CD8-positive, alpha-beta memory T cell (primary cell): ENCODE data around the gene LIN37. TPM values are rescaled to one million over a fixed set of nuclear protein-coding genes. Genes with fewer than 3 reads are reported as not detected.
A peak's percentile ranks its signal among the peaks of the same experiment; 100 is the strongest.

Source experiments
- CTCF ChIA-PET: fragments of 350-600 bp; sonication (Branson Sonifier 250); formaldehyde crosslinking; loops from one replicate; lab custom pipeline; 2021; ENCODE audit warnings: antibody characterized with exemption; lab: Charles Lee
- POLR2A ChIA-PET: fragments of 350-600 bp; sonication (Branson Sonifier 250); formaldehyde crosslinking; loops from one replicate; lab custom pipeline; 2021; ENCODE audit warnings: antibody characterized with exemption; lab: Charles Lee
- DNase-seq, 5 donors: peaks; one replicate each; pipeline versions ENCODE4 v3.0.0 to v3.0.0-alpha.2; 2020 to 2022; ENCODE audit warnings: mixed read lengths in 1 of 5
- H3K27ac ChIP-seq: one replicate; pipeline ENCODE4 v1.7.0; 2013; ENCODE audit warnings: low read depth, mild to moderate bottlenecking, low read length, moderate library complexity
- H3K27me3 ChIP-seq: 2 replicates; pipeline ENCODE4 v1.7.0; 2013; ENCODE audit warnings: low read length, mild to moderate bottlenecking; ENCODE audit not compliant: insufficient read depth, poor library complexity, severe bottlenecking
- H3K36me3 ChIP-seq: 2 replicates; pipeline ENCODE4 v1.7.0; 2013; ENCODE audit warnings: mild to moderate bottlenecking, low read length, moderate library complexity; ENCODE audit not compliant: insufficient read depth
- H3K4me1 ChIP-seq: 2 replicates; pipeline ENCODE4 v1.7.0; 2013; ENCODE audit warnings: mild to moderate bottlenecking, low read length, moderate library complexity; ENCODE audit not compliant: insufficient read depth
- H3K4me3 ChIP-seq: 2 replicates; pipeline ENCODE4 v1.7.0; 2013; ENCODE audit warnings: mild to moderate bottlenecking, low read length
- H3K9me3 ChIP-seq: 2 replicates; pipeline ENCODE4 v1.7.0; 2013; ENCODE audit warnings: mild to moderate bottlenecking, low read length
- H3K27ac Mint-ChIP-seq, 8 donors: one replicate each; pipeline ENCODE4 v1.8.0; 2020 to 2021; ENCODE audit warnings: mixed read lengths in 8 of 8, mild to moderate bottlenecking in 6 of 8, inconsistent platforms in 3 of 8, moderate library complexity in 3 of 8
- H3K27me3 Mint-ChIP-seq, 2 donors: one replicate each; pipeline ENCODE4 v1.8.0; 2020 to 2021; ENCODE audit warnings: mixed read lengths in 2 of 2, mild to moderate bottlenecking in 1 of 2, moderate library complexity in 1 of 2
- H3K36me3 Mint-ChIP-seq, 3 donors: one replicate each; pipeline ENCODE4 v1.8.0; 2020 to 2021; ENCODE audit warnings: mixed read lengths in 3 of 3, inconsistent platforms in 1 of 3, mild to moderate bottlenecking in 1 of 3
- H3K4me1 Mint-ChIP-seq, 3 donors: one replicate each; pipeline ENCODE4 v1.8.0; 2020 to 2021; ENCODE audit warnings: mixed read lengths in 3 of 3, inconsistent platforms in 1 of 3, mild to moderate bottlenecking in 1 of 3
- H3K4me3 Mint-ChIP-seq, 7 donors: one replicate each; pipeline ENCODE4 v1.8.0; 2020 to 2021; ENCODE audit warnings: mixed read lengths in 7 of 7, mild to moderate bottlenecking in 6 of 7, moderate library complexity in 4 of 7, inconsistent platforms in 2 of 7
- H3K9me3 Mint-ChIP-seq, 5 donors: one replicate each; pipeline ENCODE4 v1.8.0; 2020 to 2022; ENCODE audit warnings: mixed read lengths in 5 of 5, mild to moderate bottlenecking in 3 of 5, moderate library complexity in 2 of 5, inconsistent platforms in 1 of 5
- polyA plus RNA-seq: library from polyadenylated mRNA; unstranded; fragments of 300-500 nt; fragmentation: Illumina TruSeq; gene quantifications from one replicate; pipeline ENCODE4 v1.2.3, GENCODE V29; 2021
- total RNA-seq, 2 experiments: library from RNA; stranded (reverse); gene quantifications; one replicate each; pipeline ENCODE4 v1.2.3, GENCODE V29; 2021

The LIN37 gene
- total and polyA plus RNA-seq, 3 experiments from 2014 or later, result 8.8 to 12.7 (median 10.5) TPM

GRCh38 chr19:35751839-35752745, 3.7 kb downstream of the LIN37 start:
- Histone ChIP-seq H3K9me3 (no peaks in the 10 kb centered on the region), H3K27me3 (no peaks in the 10 kb centered on the region), H3K36me3 (peaks cover 7% of the 10 kb centered on the region), H3K4me3 (no peak overlapping the region), H3K4me1 (peaks cover 22% of the 10 kb centered on the region), H3K27ac (no peak overlapping the region)
- H3K4me3 Mint-ChIP-seq, result peak overlapping the region in 1 of 7 donors; percentile 30
- ChIA-PET POLR2A (interaction anchor here (0.6 to 1.0 kb wide), 2 partner anchors 11 to 75 kb away, joined by 3 to 4 read pairs; no protein-coding TSS in a partner anchor), CTCF (no interaction called here)
- no peak overlapping the region for H3K27ac Mint-ChIP-seq
- H3K36me3 Mint-ChIP-seq, result peaks cover 3 to 40% (median 9%) of the 10 kb centered on the region in 3 donors
- peaks cover 26 to 41% (median 28%) of the 10 kb centered on the region in 3 donors for H3K4me1 Mint-ChIP-seq
- peaks cover 0 to 3% of the 10 kb centered on the region in 2 donors for H3K27me3 Mint-ChIP-seq
- DNase-seq, result no peak
- H3K9me3 Mint-ChIP-seq, result no peaks in the 10 kb centered on the region

DNA sequence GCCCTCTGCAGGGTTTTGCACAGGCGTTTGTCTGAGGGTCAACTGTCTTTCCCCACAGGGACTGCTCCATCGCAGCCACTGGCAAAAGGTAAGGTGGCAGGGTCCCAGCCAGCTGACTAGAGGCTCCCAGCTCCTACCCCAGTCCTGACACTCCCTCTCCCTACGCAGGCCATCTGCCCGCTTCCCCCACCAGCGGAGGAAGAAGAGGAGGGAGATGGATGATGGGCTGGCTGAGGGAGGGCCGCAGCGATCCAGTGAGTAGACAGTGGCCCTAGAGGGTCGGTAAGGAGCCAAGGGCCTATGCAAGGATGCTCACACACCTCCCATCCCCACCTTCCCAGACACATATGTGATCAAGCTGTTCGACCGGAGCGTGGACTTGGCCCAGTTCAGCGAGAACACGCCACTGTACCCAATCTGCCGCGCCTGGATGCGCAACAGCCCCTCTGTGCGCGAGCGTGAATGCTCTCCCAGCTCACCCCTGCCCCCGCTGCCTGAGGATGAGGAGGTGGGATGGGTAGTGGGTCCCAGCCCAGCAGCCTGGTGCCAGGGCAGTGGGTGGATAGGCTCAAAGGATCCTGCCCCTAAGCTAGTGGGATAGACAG, 4.5 kb downstream of the LIN37 start:
- H3K4me1 ChIP-seq, result peaks cover 25% of the 10 kb centered on the region
- ChIA-PET POLR2A (interaction anchor here (0.6 to 1.0 kb wide), 2 partner anchors 12 to 75 kb away, joined by 3 to 4 read pairs; no protein-coding TSS in a partner anchor), CTCF (no interaction called here)
- H3K36me3 Mint-ChIP-seq, result peaks cover 3 to 40% (median 9%) of the 10 kb centered on the region in 3 donors
- H3K27ac ChIP-seq, result no peak overlapping the region
- H3K9me3 Mint-ChIP-seq, result peaks cover 0 to 1% (median 0%) of the 10 kb centered on the region in 5 donors
- H3K4me3 ChIP-seq, result no peak overlapping the region
- no peak overlapping the region for H3K4me3 Mint-ChIP-seq
- no peak for DNase-seq
- no peak overlapping the region for H3K27ac Mint-ChIP-seq
- H3K27me3 ChIP-seq, result no peaks in the 10 kb centered on the region
- no peaks in the 10 kb centered on the region for H3K9me3 ChIP-seq
- peaks cover 7% of the 10 kb centered on the region for H3K36me3 ChIP-seq
- H3K4me1 Mint-ChIP-seq, result peaks cover 26 to 42% (median 29%) of the 10 kb centered on the region in 3 donors
- peaks cover 0 to 4% of the 10 kb centered on the region in 2 donors for H3K27me3 Mint-ChIP-seq

DNA sequence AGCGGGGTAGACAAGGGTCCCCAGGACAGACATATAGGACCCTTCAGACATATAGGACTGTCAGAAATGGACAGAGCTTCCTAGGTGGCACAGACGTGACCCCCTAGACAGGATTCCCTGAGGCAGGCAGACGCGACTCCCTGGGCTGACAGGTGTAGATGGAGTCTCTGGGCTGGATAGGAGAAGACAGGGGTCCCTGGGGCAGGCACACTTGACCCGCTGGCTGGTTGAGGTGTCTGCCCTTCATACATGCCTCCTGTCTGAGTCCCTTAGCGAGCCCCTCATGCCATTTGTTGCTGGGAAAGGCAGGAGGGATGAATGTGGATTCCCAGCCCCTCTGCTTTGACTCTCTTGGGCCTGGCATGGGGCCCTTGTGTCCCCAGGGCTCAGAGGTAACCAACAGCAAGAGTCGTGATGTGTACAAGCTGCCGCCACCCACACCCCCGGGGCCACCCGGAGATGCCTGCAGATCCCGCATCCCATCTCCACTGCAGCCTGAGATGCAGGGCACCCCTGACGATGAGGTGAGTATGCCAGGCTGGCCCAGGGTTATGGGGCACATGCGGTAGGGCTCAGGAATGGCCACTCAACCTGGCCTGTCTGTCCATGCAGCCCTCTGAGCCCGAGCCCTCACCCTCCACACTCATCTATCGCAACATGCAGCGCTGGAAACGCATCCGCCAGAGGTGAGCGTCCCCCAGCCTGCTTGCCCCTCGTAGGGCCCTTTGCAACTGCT, 5.4 kb downstream of the LIN37 start:
- Mint-ChIP-seq H3K4me1 (peaks cover 23 to 39% (median 24%) of the 10 kb centered on the region in 3 donors), H3K4me3 (peak overlapping the region in 2 of 7 donors; percentile 23 to 50), H3K27ac (peak overlapping the region in 2 of 8 donors; percentile 11 to 57), H3K36me3 (peaks cover 3 to 38% (median 9%) of the 10 kb centered on the region in 3 donors), H3K9me3 (peaks cover 0 to 2% (median 0%) of the 10 kb centered on the region in 5 donors), H3K27me3 (peaks cover 0 to 4% of the 10 kb centered on the region in 2 donors)
- H3K4me1 ChIP-seq, result peaks cover 27% of the 10 kb centered on the region
- H3K9me3 ChIP-seq, result no peaks in the 10 kb centered on the region
- no peak for DNase-seq
- POLR2A ChIA-PET, result no interaction called here
- H3K4me3 ChIP-seq, result no peak overlapping the region
- H3K27ac ChIP-seq, result no peak overlapping the region
- CTCF ChIA-PET, result no interaction called here
- no peaks in the 10 kb centered on the region for H3K27me3 ChIP-seq
- H3K36me3 ChIP-seq, result peaks cover 7% of the 10 kb centered on the region

DNA sequence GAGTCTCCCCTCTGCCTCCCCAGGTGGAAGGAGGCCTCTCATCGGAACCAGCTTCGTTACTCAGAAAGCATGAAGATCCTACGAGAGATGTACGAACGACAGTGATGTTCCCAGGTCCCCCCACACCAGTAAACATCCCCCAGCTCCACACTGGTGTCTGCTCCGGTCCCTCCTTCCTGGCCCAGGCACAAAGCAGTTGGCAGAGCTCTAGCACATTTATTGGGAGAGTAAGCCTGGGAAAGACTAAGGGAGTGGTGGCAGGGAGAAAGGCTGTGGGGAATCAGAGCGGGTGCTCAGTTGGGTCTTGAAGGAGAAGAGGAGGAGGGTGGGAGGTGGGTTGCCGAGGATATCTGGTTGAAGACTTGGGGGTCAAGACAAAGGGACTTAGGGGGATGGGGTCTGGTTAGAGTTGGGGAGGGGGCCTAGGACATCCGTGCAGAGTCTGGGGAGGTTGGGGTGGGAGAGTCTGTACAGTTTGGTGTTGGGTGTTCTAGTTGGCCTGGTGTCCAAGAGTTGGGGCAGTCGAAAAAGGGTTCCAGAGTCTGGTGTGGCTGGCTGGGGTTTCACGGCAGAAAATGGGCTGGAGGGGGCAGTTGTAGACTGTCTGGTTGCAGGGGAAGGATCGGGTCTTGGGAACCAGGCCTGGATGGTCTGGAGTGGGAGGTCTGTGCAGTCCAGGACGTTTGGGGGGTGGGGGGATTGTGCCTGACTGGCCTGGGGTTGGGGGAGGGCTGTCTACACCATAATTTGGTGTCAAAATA, 6.2 kb downstream of the LIN37 start:
- Histone ChIP-seq H3K36me3 (peaks cover 7% of the 10 kb centered on the region), H3K27me3 (no peaks in the 10 kb centered on the region), H3K27ac (no peak overlapping the region), H3K9me3 (no peaks in the 10 kb centered on the region), H3K4me3 (no peak overlapping the region), H3K4me1 (peaks cover 27% of the 10 kb centered on the region)
- H3K4me1 Mint-ChIP-seq, result peaks cover 22 to 40% (median 26%) of the 10 kb centered on the region in 3 donors
- peak overlapping the region in 2 of 7 donors; percentile 30 to 87 for H3K4me3 Mint-ChIP-seq
- POLR2A ChIA-PET, result no interaction called here
- CTCF ChIA-PET, result no interaction called here
- peaks cover 0 to 2% (median 0%) of the 10 kb centered on the region in 5 donors for H3K9me3 Mint-ChIP-seq
- H3K27ac Mint-ChIP-seq, result peak overlapping the region in 2 of 8 donors; percentile 11 to 57
- no peak for DNase-seq
- H3K36me3 Mint-ChIP-seq, result peaks cover 3 to 39% (median 9%) of the 10 kb centered on the region in 3 donors
- H3K27me3 Mint-ChIP-seq, result peaks cover 0 to 4% of the 10 kb centered on the region in 2 donors

DNA sequence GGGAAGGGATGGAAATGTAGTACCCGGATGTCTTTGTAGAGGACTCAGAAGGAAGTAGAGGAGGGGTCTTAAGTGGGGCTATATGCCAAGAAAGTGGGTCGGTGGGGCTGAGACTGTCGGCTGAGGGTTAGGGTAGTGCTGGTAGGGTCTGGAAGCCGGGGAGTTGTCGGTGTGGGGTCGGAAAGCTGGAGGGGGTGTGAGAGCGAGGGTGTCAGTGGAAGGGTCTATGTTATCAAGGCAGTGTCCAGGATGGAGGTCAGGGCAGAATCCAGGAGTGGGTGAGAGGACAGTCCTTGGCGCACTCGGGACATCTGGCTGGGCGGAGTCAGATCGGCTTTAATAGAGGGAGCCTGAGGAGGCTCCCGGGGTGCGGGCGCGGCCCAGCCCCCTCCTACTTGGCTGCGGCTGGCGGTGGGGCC, 6.8 kb downstream of the LIN37 start:
- Histone ChIP-seq H3K9me3 (no peaks in the 10 kb centered on the region), H3K4me1 (peaks cover 22% of the 10 kb centered on the region), H3K4me3 (no peak overlapping the region), H3K27me3 (no peaks in the 10 kb centered on the region), H3K36me3 (peaks cover 7% of the 10 kb centered on the region), H3K27ac (no peak overlapping the region)
- peaks cover 3 to 41% (median 9%) of the 10 kb centered on the region in 3 donors for H3K36me3 Mint-ChIP-seq
- peak overlapping the region in 3 of 7 donors; percentile 27 to 87 (median 44) for H3K4me3 Mint-ChIP-seq
- CTCF ChIA-PET, result no interaction called here
- H3K9me3 Mint-ChIP-seq, result peaks cover 0 to 2% (median 0%) of the 10 kb centered on the region in 5 donors
- POLR2A ChIA-PET, result no interaction called here
- peaks cover 21 to 41% (median 24%) of the 10 kb centered on the region in 3 donors for H3K4me1 Mint-ChIP-seq
- H3K27ac Mint-ChIP-seq, result no peak overlapping the region
- peaks cover 0 to 4% of the 10 kb centered on the region in 2 donors for H3K27me3 Mint-ChIP-seq
- no peak for DNase-seq

- DNase-seq, result peak in 4 of 5 donors; percentile 32 to 53 (median 38)
- peak overlapping the region in 2 of 8 donors; percentile 12 to 33 for H3K27ac Mint-ChIP-seq
- H3K4me1 Mint-ChIP-seq, result peaks cover 23 to 44% (median 24%) of the 10 kb centered on the region in 3 donors
- H3K9me3 Mint-ChIP-seq, result peaks cover 0 to 2% (median 0%) of the 10 kb centered on the region in 5 donors
- Histone ChIP-seq H3K27me3 (no peaks in the 10 kb centered on the region), H3K27ac (no peak overlapping the region), H3K9me3 (no peaks in the 10 kb centered on the region), H3K4me3 (no peak overlapping the region), H3K4me1 (peaks cover 22% of the 10 kb centered on the region), H3K36me3 (peaks cover 8% of the 10 kb centered on the region)
- H3K36me3 Mint-ChIP-seq, result peaks cover 3 to 43% (median 9%) of the 10 kb centered on the region in 3 donors
- CTCF ChIA-PET, result no interaction called here
- peak overlapping the region in 5 of 7 donors; percentile 17 to 55 (median 42) for H3K4me3 Mint-ChIP-seq
- POLR2A ChIA-PET, result no interaction called here
- peaks cover 0 to 4% of the 10 kb centered on the region in 2 donors for H3K27me3 Mint-ChIP-seq
Measured at GRCh38 chr19:35755550-35756376, 7.4 kb downstream of the LIN37 start.
